A673 (cell line): ENCODE results near the gene STUB1. TPM values are rescaled to one million over a fixed set of nuclear protein-coding genes. Genes with fewer than 3 reads are reported as not detected.

Source experiments
- BruUV-seq: library from RNA; stranded (reverse); fragments of 400-500 nt; replicated peaks from 2 replicates; lab custom pipeline; 2021; lab: Mats Ljungman, UMichigan
- CTCF ChIA-PET: fragments of 300-600 bp; sonication (Branson Sonifier 250); formaldehyde crosslinking; loops from one replicate; lab custom pipeline; 2022; ENCODE audit warnings: antibody characterized with exemption; lab: Charles Lee
- POLR2A ChIA-PET: fragments of 300-600 bp; sonication (Branson Sonifier 250); formaldehyde crosslinking; loops from one replicate; lab custom pipeline; 2022; ENCODE audit warnings: antibody characterized with exemption; ENCODE audit not compliant: low non-redundant PET; lab: Charles Lee
- DNase-seq: peaks from one replicate; pipeline ENCODE4 v3.0.0-alpha.2; 2015; ENCODE audit warnings: low spot score
- H3K27ac ChIP-seq: fragments of 200-600 bp; sonication (generic); 2 replicates; pipeline ENCODE4 v1.5.1; 2016; ENCODE audit warnings: mixed run types, low read depth, mild to moderate bottlenecking, mixed read lengths, antibody characterized with exemption, low read length; ENCODE audit not compliant: poor library complexity, severe bottlenecking
- H3K27me3 ChIP-seq: fragments of 200-600 bp; sonication (generic); replicated peaks from 2 replicates; pipeline ENCODE4 v1.6.1; 2017; ENCODE audit warnings: mixed run types, low read depth, mild to moderate bottlenecking, mixed read lengths, antibody characterized with exemption, low read length; ENCODE audit not compliant: insufficient read depth, poor library complexity
- H3K36me3 ChIP-seq: fragments of 200-600 bp; sonication (generic); 2 replicates; pipeline ENCODE4 v1.6.1; 2016; ENCODE audit warnings: mixed run types, mild to moderate bottlenecking, mixed read lengths, antibody characterized with exemption, low read length; ENCODE audit not compliant: insufficient read depth, poor library complexity, severe bottlenecking
- H3K4me1 ChIP-seq: fragments of 200-600 bp; sonication (generic); 2 replicates; pipeline ENCODE4 v1.6.1; 2017; ENCODE audit warnings: mixed run types, mild to moderate bottlenecking, mixed read lengths, antibody characterized with exemption, low read length; ENCODE audit not compliant: insufficient read depth, poor library complexity, severe bottlenecking
- H3K4me3 ChIP-seq: fragments of 200-600 bp; sonication (generic); 2 replicates; pipeline ENCODE4 v1.5.1; 2016; ENCODE audit warnings: low read depth, mixed run types, mild to moderate bottlenecking, mixed read lengths, low read length; ENCODE audit not compliant: poor library complexity, severe bottlenecking
- H3K9me3 ChIP-seq: fragments of 200-600 bp; sonication (generic); 2 replicates; pipeline ENCODE4 v1.6.1; 2016; ENCODE audit warnings: mixed run types, low read depth, mild to moderate bottlenecking, mixed read lengths, antibody characterized with exemption, low read length; ENCODE audit not compliant: poor library complexity, severe bottlenecking
- CTCF ChIP-seq: fragments of 300-800, 200-600 bp; sonication (generic); conservative IDR thresholded peaks from 2 replicates; pipeline ENCODE4 v1.5.1; 2017; ENCODE audit warnings: low read depth, mild to moderate bottlenecking, antibody characterized with exemption, low read length, moderate library complexity, mixed read lengths
- EZH2 ChIP-seq: fragments of 200-600 bp; sonication (generic); IDR thresholded peaks from 2 replicates; pipeline ENCODE4 v1.6.1; 2017; ENCODE audit warnings: borderline replicate concordance, low read depth, mild to moderate bottlenecking, mixed read lengths, antibody characterized with exemption, low read length; ENCODE audit not compliant: poor library complexity, severe bottlenecking
- intact Hi-C: fragments of 100-400 bp; cut with micrococcal nuclease; formaldehyde crosslinking; loops from one replicate; pipeline ENCODE4 v1.10.0; 2022; ENCODE audit not compliant: unreplicated experiment
- total RNA-seq: library from RNA; stranded (reverse); gene quantifications from 2 replicates; pipeline ENCODE4 v1.2.3, GENCODE V29; 2021

Gene STUB1
- total RNA-seq, 1 experiment from 2014 or later: 88.2 TPM

- BruUV-seq: no TSS peak
- H3K4me3 ChIP-seq: peak within 1 kb of the TSS; percentile 36
- DNase-seq: peak; percentile 73
- no peak within 1 kb of the TSS for H3K27ac ChIP-seq
- TF ChIP-seq CTCF: no peak
- no peak for TF ChIP-seq EZH2
- no peaks in the 10 kb centered on the region for H3K4me1 ChIP-seq
- CTCF ChIA-PET: no interaction called here
- POLR2A ChIA-PET: no interaction called here
- H3K36me3 ChIP-seq: no peaks in the 10 kb centered on the region
- intact Hi-C loops: no loop called here
- H3K9me3 ChIP-seq: no peaks in the 10 kb centered on the region
- H3K27me3 ChIP-seq: peaks cover 66% of the 10 kb centered on the region
Measured at GRCh38 chr16:705431-706188, 25.4 kb downstream of the STUB1 start, which contains the start of gene FBXL16. FBXL16 (minus strand) TSS chr16:705801; CDS start chr16:697405, 8,396 bp downstream.

- no peak for TF ChIP-seq CTCF
- TF ChIP-seq EZH2: peak; percentile 7
- DNase-seq: no peak
- intact Hi-C loops: no loop called here
- Histone ChIP-seq H3K9me3 (no peaks in the 10 kb centered on the region), H3K36me3 (no peaks in the 10 kb centered on the region), H3K4me3 (peak overlapping the region; percentile 23), H3K27me3 (peaks cover 58% of the 10 kb centered on the region), H3K4me1 (no peaks in the 10 kb centered on the region), H3K27ac (no peak overlapping the region)
- BruUV-seq: no TSS peak
- ChIA-PET POLR2A (no interaction called here), CTCF (no interaction called here)
Measured at GRCh38 chr16:706189-707061, 26.2 kb downstream of the STUB1 start.

- Histone ChIP-seq H3K4me3 (no peak overlapping the region), H3K27ac (no peak overlapping the region), H3K36me3 (no peaks in the 10 kb centered on the region), H3K9me3 (no peaks in the 10 kb centered on the region), H3K4me1 (no peaks in the 10 kb centered on the region), H3K27me3 (peaks cover 51% of the 10 kb centered on the region)
- ChIA-PET CTCF (interaction anchor here (0.5 kb wide), 1 partner anchor 130 kb away, joined by 4 read pairs; no protein-coding TSS in a partner anchor), POLR2A (no interaction called here)
- DNase-seq: no peak
- no TSS peak for BruUV-seq
- TF ChIP-seq EZH2: no peak
- no peak for TF ChIP-seq CTCF
- intact Hi-C loops: no loop called here
Measured at GRCh38 chr16:707062-707538, 26.9 kb downstream of the STUB1 start.
